ENCODE data around the gene FOXN3.
A peak's percentile ranks its signal among the peaks of the same experiment; 100 is the strongest.

Gene FOXN3

GRCh38 chr14:89417091-89417464 is at the start of gene FOXN3:
FOXN3 (minus strand) TSS chr14:89417233; CDS start chr14:89412476, 4,757 bp downstream.
- peak; percentile 85 for FAIRE-seq

GRCh38 chr14:89466484-89466883 is 49.5 kb upstream of the FOXN3 start:
- FAIRE-seq, result no peak

More at GRCh38 chr14:89417091-89417464, at the start of gene FOXN3:
- peak; percentile 80 for DNase-seq (ENCODE audit: insufficient read length, low spot score)

GRCh38 chr14:89465876-89466275 is 48.8 kb upstream of the FOXN3 start:
- DNase-seq (ENCODE audit: insufficient read length, low spot score) (no peak), FAIRE-seq (no peak)

More at GRCh38 chr14:89466484-89466883, 49.5 kb upstream of the FOXN3 start:
- DNase-seq (ENCODE audit: insufficient read length, low spot score), result no peak

GRCh38 chr14:89461256-89461655 is 44.2 kb upstream of the FOXN3 start:
- DNase-seq (ENCODE audit: insufficient read length, low spot score), result no peak
- FAIRE-seq, result no peak

GRCh38 chr14:89458713-89459420 is 41.8 kb upstream of the FOXN3 start:
- FAIRE-seq (no peak), DNase-seq (ENCODE audit: insufficient read length, low spot score) (no peak)

GRCh38 chr14:89457007-89457406 is 40.0 kb upstream of the FOXN3 start:
- DNase-seq (ENCODE audit: insufficient read length, low spot score) (no peak), FAIRE-seq (no peak)

- FAIRE-seq, result no peak
- DNase-seq (ENCODE audit: insufficient read length, low spot score), result no peak
These were observed 38.4 kb upstream of the FOXN3 start for GRCh38 chr14:89455412-89455811.

GRCh38 chr14:89454996-89455395 is 38.0 kb upstream of the FOXN3 start:
- FAIRE-seq (no peak), DNase-seq (ENCODE audit: insufficient read length, low spot score) (no peak)

GRCh38 chr14:89452281-89452680 is 35.2 kb upstream of the FOXN3 start:
- FAIRE-seq (no peak), DNase-seq (ENCODE audit: insufficient read length, low spot score) (no peak)

- FAIRE-seq, result no peak
- no peak for DNase-seq (ENCODE audit: insufficient read length, low spot score)
These were observed 34.2 kb upstream of the FOXN3 start for GRCh38 chr14:89451229-89451628.

- FAIRE-seq, result no peak
These were observed 30.3 kb upstream of the FOXN3 start for GRCh38 chr14:89447182-89447944.

GRCh38 chr14:89445273-89445973 is 28.4 kb upstream of the FOXN3 start:
- DNase-seq (ENCODE audit: insufficient read length, low spot score) (no peak), FAIRE-seq (no peak)

More at GRCh38 chr14:89447182-89447944, 30.3 kb upstream of the FOXN3 start:
- no peak for DNase-seq (ENCODE audit: insufficient read length, low spot score)

GRCh38 chr14:89444516-89445125 is 27.6 kb upstream of the FOXN3 start:
- DNase-seq (ENCODE audit: insufficient read length, low spot score) (no peak), FAIRE-seq (no peak)

- FAIRE-seq, result no peak
- no peak for DNase-seq (ENCODE audit: insufficient read length, low spot score)
These were observed 27.0 kb upstream of the FOXN3 start for GRCh38 chr14:89444044-89444443.

GRCh38 chr14:89443042-89443629 is 26.1 kb upstream of the FOXN3 start:
- no peak for DNase-seq (ENCODE audit: insufficient read length, low spot score)

GRCh38 chr14:89442280-89442679 is 25.2 kb upstream of the FOXN3 start:
- no peak for DNase-seq (ENCODE audit: insufficient read length, low spot score)
- no peak for FAIRE-seq

More at GRCh38 chr14:89443042-89443629, 26.1 kb upstream of the FOXN3 start:
- FAIRE-seq, result no peak

GRCh38 chr14:89440986-89441909 is 24.2 kb upstream of the FOXN3 start:
- FAIRE-seq (no peak), DNase-seq (ENCODE audit: insufficient read length, low spot score) (no peak)

GRCh38 chr14:89435892-89436656 is 19.0 kb upstream of the FOXN3 start:
- no peak for FAIRE-seq
- DNase-seq (ENCODE audit: insufficient read length, low spot score), result no peak

- FAIRE-seq (no peak), DNase-seq (ENCODE audit: insufficient read length, low spot score) (no peak)
These were observed 18.5 kb upstream of the FOXN3 start for GRCh38 chr14:89435492-89435891.
